Sigmoid colon (tissue), 7 donors: ENCODE measurements around the gene RAI14. TPM values are rescaled to one million over a fixed set of nuclear protein-coding genes. Genes with fewer than 3 reads are reported as not detected.
A peak's percentile ranks its signal among the peaks of the same experiment; 100 is the strongest.
"Not testable (repeated sequence)": the region's sequence is repeated elsewhere in the genome, so short reads cannot be mapped to it uniquely, and the experiment has no call there.

Experiments
- DNase-seq: peaks from one replicate; pipeline ENCODE4 v3.0.0-alpha.2; 2019
- H3K27ac ChIP-seq, 4 donors: fragments of 200-600 bp; sonication (generic); one replicate each; pipeline ENCODE4 v1.5.1; 2016 to 2019; ENCODE audit warnings: mild to moderate bottlenecking in 1 of 4
- H3K27me3 ChIP-seq, 3 donors: fragments of 200-600 bp; sonication (generic); one replicate each; pipeline ENCODE4 v1.5.1; 2019; ENCODE audit warnings: mild to moderate bottlenecking in 1 of 3
- H3K36me3 ChIP-seq, 4 donors: fragments of 200-600 bp; sonication (generic); one replicate each; pipeline ENCODE4 v1.5.1; 2016 to 2019
- H3K4me1 ChIP-seq, 4 donors: fragments of 200-600 bp; sonication (generic); one replicate each; pipeline ENCODE4 v1.5.1; 2017 to 2019
- H3K4me3 ChIP-seq, 4 donors: fragments of 200-600 bp; sonication (generic); one replicate each; pipeline ENCODE4 v1.5.1; 2017 to 2019; ENCODE audit warnings: mild to moderate bottlenecking in 2 of 4, moderate library complexity in 1 of 4
- H3K9me3 ChIP-seq, 4 donors: fragments of 200-600 bp in 3 of 4; sonication (generic) in 3 of 4; one replicate each; pipeline versions ENCODE4 v1.5.1 to v1.6.1; 2013 to 2019
- CTCF ChIP-seq, 4 experiments: fragments of 450-650 bp in 3 of 4; fragments of 200-600 bp in 1 of 4; IDR thresholded peaks; one replicate each; pipeline ENCODE4 v1.5.1; 2016 to 2019; ENCODE audit warnings: antibody characterized with exemption in 4 of 4, mild to moderate bottlenecking in 3 of 4, moderate library complexity in 2 of 4
- EP300 ChIP-seq, 4 donors: sonication (generic); formaldehyde crosslinking; IDR thresholded peaks; one replicate each; pipeline ENCODE4 v1.6.1; 2017; ENCODE audit warnings: antibody characterized with exemption in 4 of 4
- POLR2A ChIP-seq, 2 donors: fragments of 450-650 bp; IDR thresholded peaks; one replicate each; pipeline ENCODE4 v1.6.1; 2016; ENCODE audit warnings: antibody characterized with exemption in 2 of 2, mild to moderate bottlenecking in 2 of 2, moderate library complexity in 2 of 2
- POLR2AphosphoS5 ChIP-seq, 4 donors: sonication (generic); formaldehyde crosslinking; IDR thresholded peaks; one replicate each; pipeline ENCODE4 v1.6.1; 2017; ENCODE audit warnings: antibody characterized with exemption in 4 of 4
- WGBS, 2 donors: extraction: QIAGEN DNeasy Blood & Tissue Kit; methylation state at CpG; one replicate each; pipeline ENCODE4 v1.1.7; 2013; 5-methylcytosine and 5-hydroxymethylcytosine counted together
- intact Hi-C: fragments of 100-400 bp; cut with DNase I; formaldehyde crosslinking; loops from one replicate; pipeline ENCODE4 v1.15.1; 2023
- polyA plus RNA-seq, 3 donors: library from polyadenylated mRNA; stranded (reverse); fragments of 200-250 nt; gene quantifications; one replicate each; pipeline ENCODE4 v1.2.3, GENCODE V29; 2013
- total RNA-seq, 4 donors: library from RNA; depleted of rRNA; stranded (reverse); fragments of >200 nt; gene quantifications; one replicate each; pipeline ENCODE4 v1.1.0, GENCODE V29; 2016
- donor health status: healthy with polysubstance abuse.
- donor health status: Bipolar disorder and iron deficiency.
- donor health status: healthy.

RAI14 gene
- total and polyA plus RNA-seq, 7 donors = 6.7 to 89.5 (median 23.4) TPM

GRCh38 chr5:34775886-34776285, 119.8 kb downstream of the RAI14 start:
- no peak for DNase-seq
- Histone ChIP-seq H3K4me1 (no peaks in the 10 kb centered on the region), H3K27ac (no peak overlapping the region), H3K9me3 (no peaks in the 10 kb centered on the region), H3K36me3 (no peaks in the 10 kb centered on the region), H3K27me3 (no peaks in the 10 kb centered on the region), H3K4me3 (no peak overlapping the region)
- TF ChIP-seq POLR2AphosphoS5 (IDR thresholded peaks at IDR 0.05) (no peak), EP300 (IDR thresholded peaks at IDR 0.05) (no peak), POLR2A (IDR thresholded peaks at IDR 0.05) (no peak), CTCF (IDR thresholded peaks at IDR 0.05) (no peak)
- intact Hi-C loops = no loop called here
- 69 to 75% methylated on average over 1 of the region's 1 CpG for WGBS, 2 donors

GRCh38 chr5:34778091-34778850, 122.1 kb downstream of the RAI14 start:
- TF ChIP-seq POLR2AphosphoS5 (IDR thresholded peaks at IDR 0.05) = no peak
- TF ChIP-seq POLR2A (IDR thresholded peaks at IDR 0.05) = no peak
- TF ChIP-seq CTCF (IDR thresholded peaks at IDR 0.05) = no peak
- no peak for TF ChIP-seq EP300 (IDR thresholded peaks at IDR 0.05)
- no peaks in the 10 kb centered on the region for H3K27me3 ChIP-seq
- no peaks in the 10 kb centered on the region for H3K9me3 ChIP-seq
- intact Hi-C loops = no loop called here
- H3K4me3 ChIP-seq = no peak overlapping the region
- H3K4me1 ChIP-seq = no peaks in the 10 kb centered on the region
- no peaks in the 10 kb centered on the region for H3K36me3 ChIP-seq
- no peak for DNase-seq
- WGBS, 2 donors = 92 to 95% methylated on average over 8 of the region's 8 CpGs
- no peak overlapping the region for H3K27ac ChIP-seq

- H3K4me3 ChIP-seq, H3K27ac ChIP-seq, intact Hi-C loops, H3K27me3 ChIP-seq, DNase-seq, H3K4me1 ChIP-seq, H3K36me3 ChIP-seq, H3K9me3 ChIP-seq: not testable (repeated sequence)
- 95% methylated on average over 4 of the region's 4 CpGs for WGBS, 2 donors
These were observed 127.8 kb downstream of the RAI14 start for GRCh38 chr5:34783892-34784291.

GRCh38 chr5:34787035-34787434, 130.9 kb downstream of the RAI14 start:
- Histone ChIP-seq H3K9me3 (no peaks in the 10 kb centered on the region), H3K4me1 (peaks cover 0 to 18% (median 10%) of the 10 kb centered on the region in 4 donors), H3K36me3 (no peaks in the 10 kb centered on the region), H3K4me3 (no peak overlapping the region), H3K27me3 (no peaks in the 10 kb centered on the region), H3K27ac (no peak overlapping the region)
- intact Hi-C loops = no loop called here
- DNase-seq = no peak
- TF ChIP-seq POLR2AphosphoS5 (IDR thresholded peaks at IDR 0.05) (no peak), POLR2A (IDR thresholded peaks at IDR 0.05) (no peak), EP300 (IDR thresholded peaks at IDR 0.05) (no peak), CTCF (IDR thresholded peaks at IDR 0.05) (no peak)
- 87 to 98% methylated on average over 6 of the region's 6 CpGs for WGBS, 2 donors

GRCh38 chr5:34789021-34789531, 132.9 kb downstream of the RAI14 start:
- Histone ChIP-seq H3K27ac (peak overlapping the region in 2 of 4 donors; percentile 39 to 55), H3K4me1 (peaks cover 0 to 18% (median 10%) of the 10 kb centered on the region in 4 donors), H3K9me3 (no peaks in the 10 kb centered on the region), H3K27me3 (no peaks in the 10 kb centered on the region), H3K4me3 (no peak overlapping the region), H3K36me3 (no peaks in the 10 kb centered on the region)
- 79 to 82% methylated on average over 5 of the region's 5 CpGs for WGBS, 2 donors
- DNase-seq = no peak
- intact Hi-C loops = no loop called here
- TF ChIP-seq POLR2AphosphoS5 (IDR thresholded peaks at IDR 0.05) (peak in 1 of 4 donors; percentile 10), POLR2A (IDR thresholded peaks at IDR 0.05) (no peak)
